PC-3 (cell line): ENCODE measurements around the gene ONECUT3.

Experiments
- EZH2 ChIP-seq: fragments of 300-600 bp; sonication (generic); IDR thresholded peaks from one replicate; pipeline ENCODE4 v1.6.1; 2017; ENCODE audit warnings: antibody characterized with exemption, mild to moderate bottlenecking, low read length; ENCODE audit not compliant: unreplicated experiment
- EZH2phosphoT487 ChIP-seq: fragments of 300-600 bp; sonication (generic); IDR thresholded peaks from 2 replicates; pipeline ENCODE4 v1.6.1; 2018; ENCODE audit warnings: mild to moderate bottlenecking, antibody characterized with exemption, low read length, borderline replicate concordance
- TF ChIP-seq, protein P1 (sequence below): fragments of 300-600 bp; sonication (generic); conservative IDR thresholded peaks from 2 replicates; pipeline ENCODE4 v1.5.1; 2017; ENCODE audit warnings: antibody characterized with exemption, low read depth, mild to moderate bottlenecking, low read length

DNA sequence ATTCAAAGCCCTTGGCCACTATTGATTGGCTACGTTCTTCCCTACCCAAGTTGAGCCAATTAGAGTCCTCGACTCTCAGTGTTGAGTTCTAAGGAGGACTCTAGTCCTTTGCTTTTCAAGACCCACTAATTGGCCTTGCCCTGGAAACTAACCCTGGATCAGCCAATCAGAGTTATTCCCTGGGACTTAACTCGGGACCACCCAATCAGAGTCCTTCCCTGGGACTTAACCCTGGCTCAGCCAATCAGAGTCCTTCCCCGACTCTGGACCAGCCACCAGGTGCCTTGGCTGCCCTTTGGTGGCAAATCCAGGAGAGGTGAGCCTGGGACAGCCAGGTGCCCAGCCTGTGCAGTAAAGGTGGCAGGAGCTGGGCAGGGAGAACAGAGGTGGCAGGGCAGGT is 30.0 kb downstream of the ONECUT3 start:
- TF ChIP-seq, protein P1, sequence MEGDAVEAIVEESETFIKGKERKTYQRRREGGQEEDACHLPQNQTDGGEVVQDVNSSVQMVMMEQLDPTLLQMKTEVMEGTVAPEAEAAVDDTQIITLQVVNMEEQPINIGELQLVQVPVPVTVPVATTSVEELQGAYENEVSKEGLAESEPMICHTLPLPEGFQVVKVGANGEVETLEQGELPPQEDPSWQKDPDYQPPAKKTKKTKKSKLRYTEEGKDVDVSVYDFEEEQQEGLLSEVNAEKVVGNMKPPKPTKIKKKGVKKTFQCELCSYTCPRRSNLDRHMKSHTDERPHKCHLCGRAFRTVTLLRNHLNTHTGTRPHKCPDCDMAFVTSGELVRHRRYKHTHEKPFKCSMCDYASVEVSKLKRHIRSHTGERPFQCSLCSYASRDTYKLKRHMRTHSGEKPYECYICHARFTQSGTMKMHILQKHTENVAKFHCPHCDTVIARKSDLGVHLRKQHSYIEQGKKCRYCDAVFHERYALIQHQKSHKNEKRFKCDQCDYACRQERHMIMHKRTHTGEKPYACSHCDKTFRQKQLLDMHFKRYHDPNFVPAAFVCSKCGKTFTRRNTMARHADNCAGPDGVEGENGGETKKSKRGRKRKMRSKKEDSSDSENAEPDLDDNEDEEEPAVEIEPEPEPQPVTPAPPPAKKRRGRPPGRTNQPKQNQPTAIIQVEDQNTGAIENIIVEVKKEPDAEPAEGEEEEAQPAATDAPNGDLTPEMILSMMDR, result no peak
- TF ChIP-seq EZH2 (no peak), EZH2phosphoT487 (no peak)
